Upper lobe of left lung (tissue), 4 donors: Measurements from ENCODE around the gene NISCH.

ENCODE experiments used
- CTCF ChIP-seq, 6 experiments: fragments of 450-650 bp in 4 of 6; fragments of 200-600 bp in 2 of 6; sonication (generic) in 2 of 6; IDR thresholded peaks; one replicate each; pipeline ENCODE4 v1.5.1; 2016 to 2019; ENCODE audit warnings: antibody characterized with exemption in 6 of 6
- EP300 ChIP-seq, 4 donors: sonication (generic); formaldehyde crosslinking; IDR thresholded peaks; one replicate each; pipeline ENCODE4 v1.5.1; 2017; ENCODE audit warnings: antibody characterized with exemption in 4 of 4, control low read depth in 2 of 4
- POLR2A ChIP-seq, 4 donors: fragments of 450-650 bp; IDR thresholded peaks; one replicate each; pipeline ENCODE4 v1.5.1; 2016 to 2017; ENCODE audit warnings: antibody characterized with exemption in 4 of 4, mild to moderate bottlenecking in 2 of 4

- no peak for TF ChIP-seq CTCF (IDR thresholded peaks at IDR 0.05)
- no peak for TF ChIP-seq EP300 (IDR thresholded peaks at IDR 0.05)
- no peak for TF ChIP-seq POLR2A (IDR thresholded peaks at IDR 0.05)
Observed at GRCh38 chr3:52431459-52432223, 23.8 kb upstream of the NISCH start.
